GM19452 (cell line): Measurements from ENCODE around the gene ARL5C.
"Not testable (repeated sequence)": the region's sequence is repeated elsewhere in the genome, so short reads cannot be mapped to it uniquely, and the experiment has no call there.

Experiments used
- ATAC-seq: cut with Tn5 transposase; IDR thresholded peaks from one replicate; pipeline ENCODE4 v1.9.1; 2021; ENCODE audit not compliant: unreplicated experiment

The ARL5C gene

GRCh38 chr17:39168503-39168902 lies 2.5 kb upstream of the ARL5C start:
- not testable (repeated sequence) for ATAC-seq

GRCh38 chr17:39167476-39167875 lies 1.5 kb upstream of the ARL5C start:
- no peak for ATAC-seq

GRCh38 chr17:39166437-39167335 lies 725 bp upstream of the ARL5C start:
- no peak for ATAC-seq

DNA sequence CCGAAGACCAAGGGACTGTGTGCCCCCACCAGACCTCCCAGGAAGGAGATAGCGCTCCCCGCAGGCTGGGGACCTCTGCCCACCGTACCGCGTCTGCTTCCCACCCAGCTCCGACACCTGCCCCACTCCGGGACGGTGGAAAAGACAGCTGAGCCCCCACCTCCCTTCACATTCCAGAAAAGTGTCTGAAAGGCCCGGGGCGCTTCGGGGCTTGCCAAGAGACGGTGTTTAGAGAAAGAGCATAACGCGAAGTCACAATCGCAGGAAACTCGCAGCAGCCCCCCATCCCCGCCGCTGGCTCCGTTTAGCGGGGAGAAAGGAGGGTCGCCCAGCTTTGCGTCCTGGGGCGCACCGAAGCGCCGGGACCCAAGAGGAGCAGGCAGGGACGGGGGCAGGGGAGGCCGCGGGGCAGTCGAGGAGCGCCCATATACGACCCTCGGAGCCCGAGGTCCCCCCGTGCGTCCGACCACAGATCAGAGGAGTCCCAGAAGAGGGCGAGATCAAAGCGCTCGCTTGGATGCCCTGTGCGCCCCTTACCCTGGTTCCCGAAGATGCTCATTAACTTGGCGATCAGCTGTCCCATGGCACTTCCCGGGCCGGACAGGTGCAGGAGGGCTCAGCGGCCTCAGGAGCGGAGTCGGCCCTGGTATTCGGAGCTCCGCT lies 652 bp downstream of the ARL5C start:
- no peak for ATAC-seq

GRCh38 chr17:39164675-39165143 lies 1.3 kb downstream of the ARL5C start:
- peak; percentile 86 for ATAC-seq

- no peak for ATAC-seq
Observed at GRCh38 chr17:39161962-39162361, 4.0 kb downstream of the ARL5C start.

- no peak for ATAC-seq
Observed at GRCh38 chr17:39158623-39159022, 7.3 kb downstream of the ARL5C start.

DNA sequence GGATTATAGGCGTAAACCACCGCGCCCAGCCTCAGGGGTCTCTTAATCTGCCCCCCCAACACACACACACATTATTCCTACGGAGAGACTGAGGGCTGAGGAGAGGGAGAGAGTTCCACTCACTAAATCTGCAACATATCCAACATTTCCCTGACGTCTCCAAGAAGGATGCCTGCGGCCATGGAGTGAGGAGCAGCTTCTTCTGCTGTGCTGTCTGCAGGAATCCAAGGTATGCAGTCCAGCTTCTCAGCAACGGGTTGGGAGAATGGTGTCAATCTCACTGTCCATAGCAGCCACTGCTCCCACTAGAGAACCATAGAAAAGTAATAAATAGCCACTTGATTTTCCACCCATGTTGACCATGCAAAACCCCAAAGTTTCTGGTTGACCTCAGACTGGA lies 9.5 kb downstream of the ARL5C start:
- no peak for ATAC-seq

DNA sequence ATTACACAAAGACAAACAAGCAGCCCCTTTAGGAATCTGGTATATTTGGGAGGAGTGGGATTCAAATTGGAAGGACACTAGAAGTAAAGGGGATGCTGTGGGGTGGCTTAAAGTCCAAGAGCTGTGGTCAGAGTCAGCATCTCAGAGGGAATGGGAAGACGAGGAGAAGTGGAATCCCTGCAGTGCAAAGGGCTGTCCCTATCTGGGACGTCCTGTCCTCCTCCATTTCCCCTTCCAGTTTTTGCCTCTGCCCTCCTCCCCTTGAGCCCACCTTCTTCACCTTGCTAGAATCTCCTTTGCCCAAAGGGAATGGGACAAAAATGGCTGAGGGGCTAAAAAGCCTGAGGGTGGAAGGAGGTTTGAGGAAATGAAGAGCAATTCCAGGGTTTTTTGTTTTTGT lies 10.3 kb downstream of the ARL5C start:
- ATAC-seq = no peak

DNA sequence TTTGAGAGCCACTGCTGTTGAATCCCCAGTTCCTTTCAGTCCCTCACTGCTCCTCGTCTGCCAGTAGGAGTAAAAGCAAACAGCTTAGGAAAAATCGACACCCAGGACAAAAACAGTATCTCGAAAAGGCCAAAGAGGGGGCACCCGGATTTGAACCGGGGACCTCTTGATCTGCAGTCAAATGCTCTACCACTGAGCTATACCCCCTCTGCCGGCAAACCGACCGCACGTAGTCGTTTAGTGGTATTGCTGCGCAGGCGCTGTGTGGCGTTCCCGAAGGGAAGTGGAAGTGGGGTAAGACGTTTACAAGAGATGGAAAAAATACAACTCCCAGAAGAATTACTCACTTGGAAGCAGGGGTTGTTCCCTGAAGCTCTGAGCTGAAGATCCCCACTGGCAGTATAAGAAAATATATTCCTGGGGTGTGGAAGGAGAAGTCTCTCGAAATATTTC lies 12.3 kb downstream of the ARL5C start:
- peak; percentile 50 for ATAC-seq

- no peak for ATAC-seq
Observed at GRCh38 chr17:39151943-39152818, 13.8 kb downstream of the ARL5C start.

GRCh38 chr17:39151150-39151942 lies 14.6 kb downstream of the ARL5C start, which contains the start of gene PLXDC1:
Gene PLXDC1, minus strand, starts transcription at chr17:39151637. Its CDS starts 200 bp downstream, at chr17:39151437.
- no peak for ATAC-seq

- ATAC-seq = no peak
Observed at GRCh38 chr17:39150795-39151149, 15.2 kb downstream of the ARL5C start.

DNA sequence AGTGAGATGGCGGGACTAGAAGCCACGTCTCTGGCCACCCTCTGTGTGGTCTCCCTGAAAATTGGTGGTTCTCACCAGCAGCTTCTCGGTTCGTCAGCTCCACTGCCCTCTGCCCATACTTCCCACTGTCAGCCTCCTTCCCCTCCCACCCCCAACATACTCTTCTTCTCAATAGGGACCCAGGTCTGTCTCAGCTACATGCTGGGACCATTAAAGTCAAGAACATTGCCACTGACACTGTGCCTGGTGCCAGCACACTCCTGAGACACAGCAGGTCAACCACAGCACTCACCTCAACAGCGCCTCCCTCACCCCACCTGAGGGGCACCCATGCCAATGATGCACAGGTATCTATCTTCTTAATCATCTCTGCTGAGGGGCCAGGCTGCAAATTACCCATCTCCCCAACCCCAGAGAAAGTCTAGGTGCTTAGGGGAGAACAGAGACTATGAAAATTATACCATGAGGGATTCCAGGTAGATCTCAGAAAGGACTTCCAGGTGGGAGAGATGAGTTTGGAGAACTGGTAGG lies 15.8 kb downstream of the ARL5C start:
- ATAC-seq = no peak

- ATAC-seq = no peak
Observed at GRCh38 chr17:39147221-39148185, 18.5 kb downstream of the ARL5C start.

DNA sequence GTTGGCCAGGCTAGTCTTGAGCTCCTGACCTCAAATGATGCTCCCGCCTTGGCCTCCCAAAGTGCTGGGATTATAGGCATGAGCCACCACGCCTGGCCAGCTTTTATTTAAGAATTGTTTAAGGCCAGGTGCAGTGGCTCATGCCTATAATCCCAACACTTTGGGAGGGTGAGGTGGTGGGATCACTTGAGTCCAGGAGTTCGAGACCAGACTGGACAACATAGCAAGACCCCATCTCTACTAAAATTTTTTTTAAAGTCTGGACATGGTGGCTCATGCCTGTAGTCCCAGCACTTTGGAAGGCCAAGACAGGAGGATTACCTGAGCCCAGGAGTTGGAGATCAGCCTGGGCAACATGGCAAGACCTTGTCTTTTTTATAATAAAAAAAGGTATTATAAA lies 19.7 kb downstream of the ARL5C start:
- no peak for ATAC-seq

GRCh38 chr17:39145143-39145542 lies 20.8 kb downstream of the ARL5C start:
- no peak for ATAC-seq

GRCh38 chr17:39144416-39144840 lies 21.5 kb downstream of the ARL5C start:
- ATAC-seq = no peak

DNA sequence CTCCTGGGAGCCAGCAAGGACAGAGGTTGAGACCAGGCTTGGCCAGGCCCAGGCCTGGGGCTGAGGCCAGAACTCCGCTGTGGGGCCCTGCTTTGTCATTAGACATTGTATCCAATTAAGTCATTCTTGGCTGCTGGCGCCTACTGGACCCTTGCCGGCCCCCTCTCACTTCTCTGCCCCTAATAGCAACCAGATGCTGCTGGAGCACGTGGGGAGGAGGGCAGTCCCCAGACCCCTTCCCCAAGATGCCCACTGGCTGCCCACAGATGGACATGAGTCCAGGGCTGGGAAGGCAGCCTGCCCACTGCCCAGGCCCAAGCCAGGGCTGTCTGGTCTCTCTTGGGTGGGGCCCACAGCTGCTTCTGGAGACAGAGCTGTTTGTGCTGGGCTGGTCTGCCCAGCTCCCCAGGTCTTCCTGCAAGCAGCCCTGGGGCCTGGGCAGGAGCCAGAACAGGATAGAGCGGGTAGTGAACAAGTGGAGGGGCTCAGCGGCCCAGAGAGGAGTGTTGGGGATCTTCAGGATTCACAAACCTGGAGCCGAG lies 22.3 kb downstream of the ARL5C start:
- no peak for ATAC-seq
